HG02840 (cell line): Measurements from ENCODE around the gene BMP7.

Source experiments
- ATAC-seq: cut with Tn5 transposase; IDR thresholded peaks from one replicate; pipeline ENCODE4 v1.9.1; 2021; ENCODE audit warnings: mild to moderate bottlenecking, moderate library complexity, moderate number of reproducible peaks; ENCODE audit not compliant: unreplicated experiment, low FRiP score

Gene BMP7

DNA sequence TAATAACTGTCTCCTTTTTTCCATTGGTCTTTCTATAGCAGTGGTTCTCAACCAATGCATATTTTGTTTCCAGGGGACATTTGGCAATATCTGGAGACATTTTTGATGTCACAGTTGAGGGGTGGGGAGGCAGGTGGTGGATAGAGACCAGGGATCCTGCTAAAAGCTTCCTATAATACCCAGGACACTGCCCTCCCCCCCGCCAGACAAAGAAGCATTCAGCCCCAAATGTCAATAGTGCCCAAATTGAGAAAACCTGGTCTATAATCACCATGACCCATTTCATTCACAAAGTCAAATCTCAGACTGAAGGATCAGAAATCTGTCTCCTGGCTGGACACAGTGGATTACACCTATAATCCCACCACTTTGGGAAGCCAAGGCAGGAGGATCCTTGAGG lies 128.8 kb downstream of the BMP7 start:
- ATAC-seq = no peak

DNA sequence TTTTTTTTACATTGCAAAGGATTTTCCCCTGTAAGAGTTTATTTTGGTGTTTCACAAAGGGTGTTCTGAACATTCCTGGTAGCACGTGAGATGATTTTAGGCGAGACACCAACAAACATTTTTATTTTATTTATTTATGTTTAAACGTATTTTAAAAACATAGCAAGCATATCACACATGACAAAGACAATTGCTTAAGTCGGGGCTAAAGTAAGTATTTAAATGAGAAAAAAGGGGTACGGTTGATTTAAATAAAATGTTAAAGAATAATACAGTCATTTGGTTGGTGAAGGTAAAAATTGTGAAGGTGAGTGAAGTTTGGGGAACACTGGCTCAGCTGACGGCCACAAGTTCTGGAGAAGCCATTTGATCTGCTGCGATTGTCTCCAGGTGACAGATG lies 129.7 kb downstream of the BMP7 start:
- no peak for ATAC-seq

DNA sequence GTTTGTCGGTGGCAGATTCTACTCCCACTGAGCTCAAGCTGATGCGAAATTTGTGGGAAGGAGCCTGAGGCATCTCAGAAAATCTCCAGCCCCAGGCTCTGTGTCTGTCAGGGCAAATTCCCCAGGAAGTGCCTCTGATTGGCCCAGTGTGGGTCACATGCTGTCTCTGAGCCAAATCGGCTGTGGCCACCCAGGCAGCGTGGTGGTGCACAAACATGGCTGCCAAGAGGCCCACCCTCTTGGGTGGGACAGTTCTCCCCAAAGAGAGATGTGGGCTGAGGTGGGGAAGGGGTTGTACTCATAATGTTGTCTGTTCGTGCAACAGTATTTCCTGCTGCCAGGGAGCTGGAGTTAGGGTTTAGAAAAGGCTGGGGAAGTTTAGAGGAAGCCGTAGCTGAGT lies 130.6 kb downstream of the BMP7 start:
- no peak for ATAC-seq

DNA sequence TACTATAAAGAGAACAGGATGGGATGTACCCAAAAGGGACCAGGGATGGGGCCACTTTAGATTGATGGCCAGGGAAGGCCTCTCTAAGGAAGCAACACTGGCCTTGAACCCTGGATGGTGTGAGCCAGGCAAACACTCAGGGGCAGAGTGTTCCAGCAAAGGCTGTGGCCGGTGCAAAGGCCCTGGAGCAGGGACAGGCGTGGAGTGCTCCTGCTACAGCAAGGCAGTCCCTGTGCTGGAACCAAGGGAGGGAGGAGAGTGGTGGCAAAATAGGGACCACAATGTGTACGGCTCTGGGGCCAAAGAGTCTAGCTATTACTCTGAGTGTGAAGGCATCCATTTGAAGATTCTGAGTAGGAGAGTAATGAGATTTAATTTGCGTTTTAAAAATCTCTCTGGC lies 131.6 kb downstream of the BMP7 start:
- ATAC-seq = no peak

DNA sequence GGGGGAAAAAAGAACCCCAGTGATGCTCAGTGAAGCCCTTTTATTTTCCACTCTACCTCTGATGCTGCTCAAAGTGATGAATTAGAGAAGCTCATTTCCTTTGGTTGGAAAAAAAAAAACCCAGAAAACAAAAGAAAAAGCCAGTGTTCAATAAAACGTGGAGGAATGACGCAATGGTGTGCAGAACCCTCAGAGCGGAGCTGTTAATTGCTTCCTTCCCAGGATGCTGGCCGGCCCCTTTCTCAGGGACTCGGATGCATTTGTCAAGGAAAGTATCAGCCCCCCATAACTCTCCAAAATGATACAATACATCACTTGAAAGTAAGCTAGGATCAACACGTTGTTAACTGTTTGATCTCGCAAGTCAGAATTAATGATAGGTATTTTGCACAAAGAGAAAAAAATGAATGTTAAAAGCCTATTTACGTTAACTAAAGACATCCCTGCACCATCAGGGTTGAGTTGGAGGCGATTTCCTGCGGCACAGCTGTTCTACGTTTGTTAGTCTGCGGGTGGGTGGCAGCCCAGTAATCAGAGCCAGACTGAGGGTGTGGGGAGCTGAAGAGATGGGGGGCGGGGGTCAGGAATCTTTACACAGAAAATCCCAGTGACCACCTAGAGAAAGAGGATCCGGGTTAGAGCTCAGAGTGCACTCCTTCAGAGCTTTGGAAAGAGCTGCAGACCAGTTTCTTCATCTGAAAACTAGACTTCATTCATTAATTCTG lies 132.4 kb downstream of the BMP7 start:
- no peak for ATAC-seq

DNA sequence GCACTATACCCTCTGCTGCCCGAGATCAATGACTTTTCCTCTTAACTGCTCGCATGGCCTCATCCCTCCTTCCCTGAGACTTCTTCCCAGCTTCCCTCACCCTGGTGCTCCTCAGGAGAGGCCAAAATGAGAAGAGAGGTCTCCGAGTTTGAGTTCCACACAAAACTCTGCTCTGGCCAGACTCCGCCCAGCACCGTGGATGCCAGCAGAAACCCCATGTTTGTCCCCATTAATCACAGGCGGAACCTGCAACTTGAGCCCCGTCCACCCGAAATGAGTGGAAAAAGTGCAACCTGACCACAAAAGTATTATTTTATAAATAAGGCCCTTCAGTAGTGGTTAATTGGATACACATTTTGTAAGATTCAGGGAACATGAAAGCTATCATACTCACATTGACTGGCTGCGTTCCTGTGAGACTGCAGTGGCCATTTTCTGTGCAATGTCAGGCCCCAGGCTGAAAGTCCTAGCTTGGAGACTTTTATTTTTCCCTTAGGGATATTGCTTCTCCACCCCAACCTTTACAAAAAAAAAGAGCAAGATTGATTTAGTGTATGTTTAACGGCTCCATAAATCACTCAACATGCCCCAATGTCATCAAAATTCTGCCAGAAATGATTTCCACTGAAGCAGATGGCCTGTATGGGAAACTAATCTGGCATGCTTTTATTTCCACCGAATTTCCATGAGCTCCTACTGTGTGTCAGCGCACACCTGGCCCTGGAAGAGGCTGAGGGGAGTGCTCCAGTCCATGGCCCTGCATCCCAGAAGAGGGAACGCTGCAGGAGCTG lies 134.6 kb downstream of the BMP7 start:
- ATAC-seq = no peak

DNA sequence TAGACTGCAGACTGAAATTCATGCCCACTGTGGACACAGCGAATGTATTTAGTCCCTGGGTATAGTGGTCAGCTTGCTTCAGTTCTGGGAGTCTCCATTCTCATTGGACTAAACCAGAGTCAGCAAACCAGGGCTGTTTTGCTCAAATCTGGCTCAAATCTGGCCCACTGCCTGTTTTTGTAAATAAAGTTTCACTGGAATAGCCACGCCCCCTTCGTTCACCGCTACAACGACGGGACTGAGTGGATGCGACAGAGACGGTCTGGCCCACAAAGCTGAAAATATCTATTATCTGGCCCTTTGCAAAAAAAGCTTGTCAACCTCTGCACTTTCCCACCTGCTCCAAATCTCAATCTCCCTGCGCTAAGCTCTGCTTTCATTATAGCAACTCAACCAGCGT lies 135.4 kb downstream of the BMP7 start:
- no peak for ATAC-seq

DNA sequence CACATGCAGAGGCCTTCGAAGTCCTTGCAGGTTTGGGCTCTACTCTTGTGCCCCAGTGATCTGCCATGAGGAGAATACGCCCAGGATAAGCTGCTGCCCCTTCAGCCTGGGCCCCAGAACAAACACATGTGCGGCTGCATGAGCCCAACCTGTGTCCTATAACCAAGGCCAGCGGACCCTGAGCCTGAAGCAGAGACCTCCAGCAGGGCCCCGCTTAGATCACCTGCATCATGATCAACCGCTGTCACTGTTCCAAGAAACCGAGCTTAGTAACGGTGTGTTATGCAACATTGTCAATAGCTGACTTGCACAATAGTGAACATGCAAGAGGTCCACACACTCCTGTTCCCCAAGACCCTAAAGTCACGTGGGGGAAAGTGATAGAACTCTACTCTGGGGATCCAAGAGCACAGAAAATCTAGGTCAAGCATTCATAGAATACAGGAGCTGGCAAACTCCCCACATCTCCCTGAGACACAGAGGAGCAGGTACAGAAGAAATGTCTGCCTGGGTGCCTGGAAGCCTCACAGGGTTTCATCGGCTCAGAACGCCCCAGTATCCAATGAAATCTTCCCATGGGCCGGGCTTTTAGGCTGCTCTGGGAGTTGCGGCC lies 136.2 kb downstream of the BMP7 start:
- no peak for ATAC-seq

DNA sequence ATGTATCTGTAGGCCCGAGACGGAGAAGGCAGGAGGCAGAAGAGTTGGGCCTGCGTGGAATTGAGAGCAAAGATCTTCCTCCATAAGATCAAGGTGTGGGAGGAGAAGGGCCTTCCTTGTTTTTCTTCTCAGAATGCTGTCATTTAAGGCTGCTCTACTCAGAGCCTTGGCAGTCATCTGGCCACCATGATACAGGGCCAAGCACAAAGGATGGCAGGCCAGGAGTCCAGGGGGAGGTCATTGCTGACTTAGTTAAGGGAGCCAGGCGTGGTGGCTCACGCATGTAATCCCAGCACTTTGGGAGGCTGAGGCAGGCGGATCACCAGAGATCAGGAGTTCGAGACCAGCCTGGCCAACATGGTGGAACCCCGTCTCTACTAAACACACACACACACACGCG lies 137.1 kb downstream of the BMP7 start:
- ATAC-seq = no peak

DNA sequence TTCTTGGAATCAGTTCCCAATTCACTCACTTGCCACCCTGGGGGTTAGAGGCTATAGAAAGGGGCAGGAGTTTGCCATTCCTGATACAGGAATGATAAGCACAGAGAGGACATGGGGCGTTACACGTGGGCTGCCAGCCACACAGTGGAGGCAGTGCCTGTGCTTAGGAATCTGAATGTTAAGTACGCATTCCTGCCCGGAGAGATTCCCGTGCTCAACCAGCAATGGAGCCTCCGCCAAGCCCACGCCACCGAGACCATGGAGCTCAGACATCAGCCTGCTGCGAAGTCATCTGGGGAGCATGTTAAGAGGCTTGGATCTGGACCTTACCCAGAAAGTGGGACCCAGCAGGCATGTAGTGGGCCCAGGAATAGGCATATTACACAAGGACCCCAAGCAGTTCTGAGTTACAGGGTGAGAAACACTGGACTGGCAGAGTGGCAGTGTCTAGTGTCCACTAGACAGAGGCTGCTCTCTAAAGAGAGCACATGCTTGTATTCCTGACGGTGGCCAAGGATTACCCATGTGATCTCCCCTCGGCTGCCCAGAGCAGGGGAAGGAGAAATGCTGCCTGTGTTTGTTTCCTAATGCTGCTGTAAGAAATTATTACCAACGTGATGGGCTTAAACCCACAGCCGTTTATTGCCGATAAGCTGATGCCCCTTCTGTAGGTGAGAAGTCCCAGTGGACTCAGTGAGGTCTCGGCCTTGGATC lies 138.2 kb downstream of the BMP7 start:
- no peak for ATAC-seq

DNA sequence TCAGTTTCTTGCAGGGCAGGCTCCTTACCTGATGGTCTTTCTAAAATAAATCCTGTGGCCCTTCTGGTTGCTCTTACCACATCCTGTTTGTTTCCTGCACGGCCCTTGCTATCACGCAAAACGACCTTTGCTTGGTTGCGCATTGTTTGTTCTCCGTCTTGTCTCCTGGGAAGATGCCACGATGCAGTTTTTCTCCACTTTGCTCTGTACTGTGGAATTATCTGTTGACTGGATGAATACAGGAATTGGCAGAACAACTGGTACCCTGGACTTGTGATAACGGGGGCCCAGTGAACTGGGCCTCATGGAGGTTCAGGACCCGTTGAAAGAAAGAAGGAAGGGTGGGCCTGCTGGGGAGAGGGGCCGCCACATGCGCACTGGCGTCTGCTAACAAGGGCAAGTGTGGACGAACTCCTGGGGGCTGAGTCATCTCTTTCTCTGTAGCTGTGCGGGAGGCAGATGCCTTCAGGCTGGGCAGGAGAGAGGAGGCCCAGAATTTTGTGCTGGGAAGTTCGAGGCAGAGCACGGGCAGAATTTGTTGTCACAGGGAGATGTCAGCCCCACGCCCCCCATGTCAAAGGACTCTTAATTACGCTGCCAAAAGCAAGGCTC lies 139.9 kb downstream of the BMP7 start:
- no peak for ATAC-seq

DNA sequence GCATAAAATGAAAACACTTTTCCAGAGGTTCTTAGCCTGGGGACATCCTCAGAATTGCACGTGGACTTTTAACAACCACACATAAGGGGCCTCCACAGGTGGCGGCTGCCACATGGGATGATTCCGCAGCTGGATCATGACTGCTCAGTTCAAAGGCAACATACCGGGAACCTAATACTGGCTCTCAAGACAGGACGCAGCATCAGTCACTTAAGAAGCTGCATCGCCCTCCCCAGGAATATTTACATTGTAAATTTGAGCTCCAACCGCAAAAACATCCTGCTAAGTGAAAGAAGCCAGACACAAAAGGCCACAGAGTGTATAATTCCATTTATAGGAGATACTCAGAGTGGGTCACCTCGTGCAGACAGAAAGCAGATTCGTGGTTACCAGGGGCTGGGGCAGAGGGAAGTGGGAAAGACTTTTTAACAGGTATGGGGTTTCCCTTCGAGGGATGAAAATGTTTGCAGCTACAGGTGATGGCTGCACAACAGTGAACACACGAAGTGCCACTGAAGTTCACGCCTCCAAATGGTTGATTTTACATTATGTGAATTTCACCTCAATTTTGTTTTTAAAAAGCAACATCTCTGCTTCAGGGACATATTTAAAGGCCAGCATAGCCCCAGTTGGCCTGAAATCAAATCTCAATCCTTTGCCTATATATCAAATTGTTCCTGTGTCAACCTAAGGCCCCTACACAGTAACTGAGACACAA lies 141.5 kb downstream of the BMP7 start:
- no peak for ATAC-seq

DNA sequence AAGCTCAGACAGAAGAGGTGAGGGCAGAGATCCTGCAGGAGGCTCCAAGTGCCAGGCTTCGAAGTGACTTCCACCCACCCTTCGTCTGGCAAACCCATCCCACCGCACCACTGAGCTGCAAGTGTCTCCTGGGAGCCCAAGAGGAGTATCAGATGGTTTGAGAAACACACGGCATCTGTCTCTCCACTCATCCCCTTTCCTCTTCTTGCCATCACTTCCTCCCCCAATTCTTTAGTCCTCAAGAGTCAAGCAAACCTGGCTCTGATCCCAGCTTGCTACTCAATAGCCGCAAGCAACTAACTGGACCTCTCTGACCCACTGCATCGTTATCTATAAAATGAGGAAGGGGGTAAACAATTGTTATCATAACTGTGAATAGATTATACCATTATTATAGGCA lies 142.1 kb downstream of the BMP7 start:
- ATAC-seq = no peak

DNA sequence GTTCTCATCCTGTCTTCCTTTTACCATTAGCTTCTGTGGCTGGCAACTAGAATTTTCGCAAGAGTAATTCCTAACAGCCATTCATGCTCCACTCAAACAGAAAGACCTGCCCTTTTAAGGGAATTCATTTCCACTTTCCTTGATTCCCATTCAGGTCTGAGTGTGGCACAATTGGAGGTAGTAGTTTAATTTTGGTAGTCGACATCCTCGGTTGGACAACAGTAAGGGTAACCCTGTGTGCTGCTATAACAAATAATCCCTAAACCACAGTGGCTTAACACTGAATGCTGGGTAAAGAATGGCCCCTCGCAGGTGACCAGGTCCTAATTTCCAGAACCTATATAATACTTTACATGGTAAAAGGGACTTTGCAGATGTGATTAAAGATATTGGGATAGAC lies 142.9 kb downstream of the BMP7 start:
- ATAC-seq = no peak

DNA sequence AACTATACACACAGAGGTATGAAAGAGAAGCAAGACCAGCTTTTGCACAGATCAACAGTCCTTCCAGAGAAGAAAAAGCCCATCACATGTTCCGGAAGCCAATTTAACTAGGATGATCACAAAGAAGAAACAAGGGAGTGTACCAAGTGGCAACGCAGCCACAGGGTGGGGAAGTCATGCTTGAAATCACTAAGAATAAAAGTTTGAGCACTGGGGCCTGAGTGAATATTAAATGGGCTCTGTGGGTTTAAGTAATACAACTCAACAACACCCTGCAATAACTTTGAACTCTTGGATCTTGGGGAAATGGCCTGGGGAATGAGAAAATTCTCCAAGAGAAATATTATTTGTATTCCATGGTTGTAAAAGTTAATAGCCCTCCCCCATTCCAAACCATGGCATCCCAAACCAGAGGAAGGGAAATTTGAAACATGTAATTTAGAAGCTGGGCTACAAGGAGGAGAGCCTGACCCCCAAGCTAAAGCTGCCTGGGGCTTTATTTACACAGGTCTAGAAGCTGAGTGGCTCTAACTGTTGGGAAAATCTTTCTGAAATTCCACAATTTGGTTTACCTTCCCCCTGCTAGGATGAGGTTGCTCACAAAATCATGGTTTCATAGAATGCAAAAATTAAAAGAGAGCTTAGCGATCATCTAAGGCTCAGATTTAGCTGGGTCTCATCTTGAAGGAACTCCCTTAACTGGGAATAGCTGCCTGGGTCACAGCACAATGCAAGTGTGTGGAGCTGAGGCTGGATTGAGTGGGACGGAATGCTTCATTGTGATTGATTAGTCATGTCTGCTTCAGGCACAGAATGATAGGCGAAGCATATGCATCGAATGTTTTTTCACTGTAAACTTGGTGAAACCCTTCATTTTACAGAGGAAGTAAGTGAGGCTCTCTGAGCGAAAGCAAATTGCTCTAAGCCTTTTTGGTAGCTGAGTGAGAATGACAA lies 143.6 kb downstream of the BMP7 start:
- no peak for ATAC-seq

DNA sequence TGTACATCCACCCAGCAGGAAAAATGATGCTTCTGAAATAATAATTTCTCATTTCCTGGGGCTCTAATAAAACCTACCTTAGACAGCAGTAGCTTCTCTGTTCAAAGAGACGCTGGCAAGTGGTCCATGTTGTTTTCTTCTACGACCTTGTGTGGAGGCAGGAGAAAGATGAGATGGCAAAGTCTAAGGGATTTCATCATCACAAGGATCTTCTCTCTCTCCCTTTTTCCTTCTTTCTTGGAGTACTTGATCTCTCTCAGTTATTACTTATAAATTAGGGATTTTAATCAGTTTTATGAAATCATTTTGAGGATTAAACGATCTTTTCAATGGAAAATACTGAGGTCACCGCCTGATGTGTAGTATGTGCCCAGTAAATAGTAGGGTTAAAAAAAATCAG lies 147.5 kb downstream of the BMP7 start:
- ATAC-seq = no peak
